Osteocyte (in vitro differentiated cells): ENCODE data around the gene GORAB. TPM values are rescaled to one million over a fixed set of nuclear protein-coding genes. Genes with fewer than 3 reads are reported as not detected.

Source experiments
- DNase-seq: peaks from one replicate; pipeline ENCODE4 v3.0.0; 2021; ENCODE audit warnings: mixed read lengths; ENCODE audit not compliant: unreplicated experiment; ENCODE audit errors: extremely low spot score
- H3K27ac Mint-ChIP-seq: one replicate; pipeline ENCODE4 v1.8.0; 2021; ENCODE audit warnings: mild to moderate bottlenecking, mixed read lengths; ENCODE audit not compliant: unreplicated experiment
- H3K27me3 Mint-ChIP-seq: one replicate; pipeline ENCODE4 v1.8.0; 2021; ENCODE audit warnings: mixed read lengths; ENCODE audit not compliant: unreplicated experiment
- H3K36me3 Mint-ChIP-seq: one replicate; pipeline ENCODE4 v1.8.0; 2021; ENCODE audit warnings: mixed read lengths; ENCODE audit not compliant: unreplicated experiment
- H3K4me1 Mint-ChIP-seq: one replicate; pipeline ENCODE4 v1.8.0; 2021; ENCODE audit warnings: mixed read lengths; ENCODE audit not compliant: unreplicated experiment
- H3K4me3 Mint-ChIP-seq: one replicate; pipeline ENCODE4 v1.8.0; 2021; ENCODE audit warnings: mild to moderate bottlenecking, moderate library complexity, mixed read lengths; ENCODE audit not compliant: unreplicated experiment
- H3K9me3 Mint-ChIP-seq: one replicate; pipeline ENCODE4 v1.8.0; 2021; ENCODE audit warnings: mixed read lengths; ENCODE audit not compliant: unreplicated experiment
- total RNA-seq: library from RNA; stranded (reverse); gene quantifications from 2 replicates; pipeline ENCODE4 v1.2.1, GENCODE V29; 2021
- TF ChIP-seq, protein P1 (sequence below): fragments of 200-600 bp; sonication (generic); IDR thresholded peaks from 2 replicates; pipeline ENCODE4 v1.5.0; 2021; ENCODE audit warnings: antibody characterized with exemption, mild to moderate bottlenecking, moderate library complexity

The GORAB gene
- total RNA-seq, 1 donor from 2014 or later, result 20.8 TPM

- H3K27me3 Mint-ChIP-seq, result no peaks in the 10 kb centered on the region
- H3K27ac Mint-ChIP-seq, result no peak overlapping the region
- peaks cover 6% of the 10 kb centered on the region for H3K36me3 Mint-ChIP-seq
- DNase-seq, result no peak
- peaks cover 14% of the 10 kb centered on the region for H3K4me1 Mint-ChIP-seq
- peaks cover 19% of the 10 kb centered on the region for H3K9me3 Mint-ChIP-seq
- TF ChIP-seq, protein P1, sequence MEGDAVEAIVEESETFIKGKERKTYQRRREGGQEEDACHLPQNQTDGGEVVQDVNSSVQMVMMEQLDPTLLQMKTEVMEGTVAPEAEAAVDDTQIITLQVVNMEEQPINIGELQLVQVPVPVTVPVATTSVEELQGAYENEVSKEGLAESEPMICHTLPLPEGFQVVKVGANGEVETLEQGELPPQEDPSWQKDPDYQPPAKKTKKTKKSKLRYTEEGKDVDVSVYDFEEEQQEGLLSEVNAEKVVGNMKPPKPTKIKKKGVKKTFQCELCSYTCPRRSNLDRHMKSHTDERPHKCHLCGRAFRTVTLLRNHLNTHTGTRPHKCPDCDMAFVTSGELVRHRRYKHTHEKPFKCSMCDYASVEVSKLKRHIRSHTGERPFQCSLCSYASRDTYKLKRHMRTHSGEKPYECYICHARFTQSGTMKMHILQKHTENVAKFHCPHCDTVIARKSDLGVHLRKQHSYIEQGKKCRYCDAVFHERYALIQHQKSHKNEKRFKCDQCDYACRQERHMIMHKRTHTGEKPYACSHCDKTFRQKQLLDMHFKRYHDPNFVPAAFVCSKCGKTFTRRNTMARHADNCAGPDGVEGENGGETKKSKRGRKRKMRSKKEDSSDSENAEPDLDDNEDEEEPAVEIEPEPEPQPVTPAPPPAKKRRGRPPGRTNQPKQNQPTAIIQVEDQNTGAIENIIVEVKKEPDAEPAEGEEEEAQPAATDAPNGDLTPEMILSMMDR, result no peak
- no peak overlapping the region for H3K4me3 Mint-ChIP-seq
Observed at GRCh38 chr1:170594066-170594626, 62.2 kb downstream of the GORAB start.

GRCh38 chr1:170596701-170597100 is 64.7 kb downstream of the GORAB start:
- Mint-ChIP-seq H3K27ac (no peak overlapping the region), H3K4me1 (peaks cover 14% of the 10 kb centered on the region), H3K4me3 (no peak overlapping the region), H3K36me3 (peaks cover 6% of the 10 kb centered on the region), H3K27me3 (no peaks in the 10 kb centered on the region), H3K9me3 (peaks cover 23% of the 10 kb centered on the region)
- no peak for DNase-seq
- TF ChIP-seq, protein P1, result no peak

- Mint-ChIP-seq H3K4me1 (no peaks in the 10 kb centered on the region), H3K36me3 (peaks cover 6% of the 10 kb centered on the region), H3K4me3 (no peak overlapping the region), H3K27ac (no peak overlapping the region), H3K9me3 (peaks cover 23% of the 10 kb centered on the region), H3K27me3 (no peaks in the 10 kb centered on the region)
- DNase-seq, result no peak
- TF ChIP-seq, protein P1, result no peak
Observed at GRCh38 chr1:170598618-170599017, 66.7 kb downstream of the GORAB start.

DNA sequence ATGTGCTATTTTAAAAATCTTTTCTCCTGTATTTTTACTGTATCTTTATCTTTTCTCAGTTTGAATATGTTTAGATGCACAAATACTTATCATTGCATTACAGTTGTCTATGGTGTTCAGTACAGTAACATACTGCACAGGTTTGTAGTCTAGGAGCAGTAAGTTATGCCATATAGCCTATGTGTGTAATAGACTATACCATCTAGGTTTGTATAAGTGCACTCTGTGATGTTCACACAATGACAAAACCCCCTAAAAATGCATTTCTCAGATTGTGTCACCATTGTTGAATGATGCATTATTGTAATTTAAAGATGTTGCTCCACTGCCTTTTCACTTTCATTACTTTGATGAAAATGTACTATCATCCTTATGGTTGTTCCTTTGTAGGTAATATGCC is 67.1 kb downstream of the GORAB start:
- DNase-seq, result no peak
- peaks cover under 1% of the 10 kb centered on the region for H3K4me1 Mint-ChIP-seq
- TF ChIP-seq, protein P1, result no peak
- peaks cover 6% of the 10 kb centered on the region for H3K36me3 Mint-ChIP-seq
- peaks cover 23% of the 10 kb centered on the region for H3K9me3 Mint-ChIP-seq
- H3K27ac Mint-ChIP-seq, result no peak overlapping the region
- no peaks in the 10 kb centered on the region for H3K27me3 Mint-ChIP-seq
- H3K4me3 Mint-ChIP-seq, result no peak overlapping the region

- H3K27me3 Mint-ChIP-seq, result no peaks in the 10 kb centered on the region
- TF ChIP-seq, protein P1, result no peak
- no peak overlapping the region for H3K27ac Mint-ChIP-seq
- H3K4me3 Mint-ChIP-seq, result no peak overlapping the region
- peaks cover 6% of the 10 kb centered on the region for H3K4me1 Mint-ChIP-seq
- peaks cover 6% of the 10 kb centered on the region for H3K36me3 Mint-ChIP-seq
- no peak for DNase-seq
- peaks cover 17% of the 10 kb centered on the region for H3K9me3 Mint-ChIP-seq
Observed at GRCh38 chr1:170601866-170602265, 69.9 kb downstream of the GORAB start.

Other genes starting within 250 kb of the GORAB start
- gene PRRX1, start 132.0 kb downstream of the GORAB start, total RNA-seq, result 358 and 376 TPM in 2 replicates